ENCODE results near the gene LEMD2.

Gene LEMD2

GRCh38 chr6:33824461-33825154 is 35.7 kb upstream of the LEMD2 start:
- H3K27ac Mint-ChIP-seq = no peak overlapping the region
- peaks cover 32% of the 10 kb centered on the region for H3K27me3 Mint-ChIP-seq
- H3K9me3 Mint-ChIP-seq = no peaks in the 10 kb centered on the region
- H3K36me3 Mint-ChIP-seq (ENCODE audit: low read depth) = no peaks in the 10 kb centered on the region
- H3K4me3 Mint-ChIP-seq = no peak overlapping the region
- intact Hi-C loops (cut with micrococcal nuclease) = no loop called here
- no peaks in the 10 kb centered on the region for H3K4me1 Mint-ChIP-seq (ENCODE audit: low read depth)

- H3K9me3 Mint-ChIP-seq = no peaks in the 10 kb centered on the region
- H3K4me1 Mint-ChIP-seq (ENCODE audit: low read depth) = no peaks in the 10 kb centered on the region
- intact Hi-C loops (cut with micrococcal nuclease) = no loop called here
- H3K27me3 Mint-ChIP-seq = peaks cover 26% of the 10 kb centered on the region
- no peaks in the 10 kb centered on the region for H3K36me3 Mint-ChIP-seq (ENCODE audit: low read depth)
- H3K4me3 Mint-ChIP-seq = no peak overlapping the region
- no peak overlapping the region for H3K27ac Mint-ChIP-seq
Observed at GRCh38 chr6:33823806-33824205, 34.9 kb upstream of the LEMD2 start.

GRCh38 chr6:33822575-33823395 is 33.9 kb upstream of the LEMD2 start:
- intact Hi-C loops (cut with micrococcal nuclease) = no loop called here
- peaks cover 20% of the 10 kb centered on the region for H3K27me3 Mint-ChIP-seq
- H3K4me1 Mint-ChIP-seq (ENCODE audit: low read depth) = no peaks in the 10 kb centered on the region
- H3K4me3 Mint-ChIP-seq = no peak overlapping the region
- no peak overlapping the region for H3K27ac Mint-ChIP-seq
- H3K9me3 Mint-ChIP-seq = no peaks in the 10 kb centered on the region
- H3K36me3 Mint-ChIP-seq (ENCODE audit: low read depth) = no peaks in the 10 kb centered on the region

GRCh38 chr6:33820784-33821520 is 32.0 kb upstream of the LEMD2 start:
- peaks cover 20% of the 10 kb centered on the region for H3K27me3 Mint-ChIP-seq
- H3K4me1 Mint-ChIP-seq (ENCODE audit: low read depth) = no peaks in the 10 kb centered on the region
- no peaks in the 10 kb centered on the region for H3K36me3 Mint-ChIP-seq (ENCODE audit: low read depth)

GRCh38 chr6:33820243-33820642 is 31.3 kb upstream of the LEMD2 start:
- no peaks in the 10 kb centered on the region for H3K9me3 Mint-ChIP-seq
- H3K4me1 Mint-ChIP-seq (ENCODE audit: low read depth) = no peaks in the 10 kb centered on the region
- H3K27ac Mint-ChIP-seq = no peak overlapping the region
- H3K4me3 Mint-ChIP-seq = no peak overlapping the region
- no peaks in the 10 kb centered on the region for H3K36me3 Mint-ChIP-seq (ENCODE audit: low read depth)
- intact Hi-C loops (cut with micrococcal nuclease) = no loop called here
- H3K27me3 Mint-ChIP-seq = peaks cover 25% of the 10 kb centered on the region

More at GRCh38 chr6:33820784-33821520, 32.0 kb upstream of the LEMD2 start:
- H3K4me3 Mint-ChIP-seq = no peak overlapping the region
- H3K9me3 Mint-ChIP-seq = no peaks in the 10 kb centered on the region
- H3K27ac Mint-ChIP-seq = no peak overlapping the region
- intact Hi-C loops (cut with micrococcal nuclease) = no loop called here

GRCh38 chr6:33819021-33819420 is 30.1 kb upstream of the LEMD2 start:
- peaks cover 32% of the 10 kb centered on the region for H3K27me3 Mint-ChIP-seq
- H3K9me3 Mint-ChIP-seq = no peaks in the 10 kb centered on the region

GRCh38 chr6:33818293-33818692 is 29.4 kb upstream of the LEMD2 start:
- Mint-ChIP-seq H3K9me3 (no peaks in the 10 kb centered on the region), H3K27ac (no peak overlapping the region), H3K36me3 (ENCODE audit: low read depth) (no peaks in the 10 kb centered on the region), H3K4me1 (ENCODE audit: low read depth) (no peaks in the 10 kb centered on the region), H3K27me3 (peaks cover 37% of the 10 kb centered on the region), H3K4me3 (no peak overlapping the region)
- intact Hi-C loops (cut with micrococcal nuclease) = no loop called here

More at GRCh38 chr6:33819021-33819420, 30.1 kb upstream of the LEMD2 start:
- Mint-ChIP-seq H3K4me3 (no peak overlapping the region), H3K36me3 (ENCODE audit: low read depth) (no peaks in the 10 kb centered on the region), H3K4me1 (ENCODE audit: low read depth) (no peaks in the 10 kb centered on the region), H3K27ac (no peak overlapping the region)
- intact Hi-C loops (cut with micrococcal nuclease) = no loop called here

GRCh38 chr6:33817489-33817888 is 28.6 kb upstream of the LEMD2 start:
- H3K36me3 Mint-ChIP-seq (ENCODE audit: low read depth) = no peaks in the 10 kb centered on the region
- no peaks in the 10 kb centered on the region for H3K4me1 Mint-ChIP-seq (ENCODE audit: low read depth)
- intact Hi-C loops (cut with micrococcal nuclease) = no loop called here
- H3K4me3 Mint-ChIP-seq = no peak overlapping the region
- no peak overlapping the region for H3K27ac Mint-ChIP-seq
- peaks cover 36% of the 10 kb centered on the region for H3K27me3 Mint-ChIP-seq
- no peaks in the 10 kb centered on the region for H3K9me3 Mint-ChIP-seq

GRCh38 chr6:33816911-33817310 is 28.0 kb upstream of the LEMD2 start:
- H3K4me3 Mint-ChIP-seq = no peak overlapping the region
- H3K4me1 Mint-ChIP-seq (ENCODE audit: low read depth) = no peaks in the 10 kb centered on the region
- H3K27ac Mint-ChIP-seq = no peak overlapping the region
- no peaks in the 10 kb centered on the region for H3K9me3 Mint-ChIP-seq
- H3K27me3 Mint-ChIP-seq = peaks cover 40% of the 10 kb centered on the region
- intact Hi-C loops (cut with micrococcal nuclease) = no loop called here
- H3K36me3 Mint-ChIP-seq (ENCODE audit: low read depth) = no peaks in the 10 kb centered on the region

GRCh38 chr6:33815854-33816253 is 26.9 kb upstream of the LEMD2 start:
- Mint-ChIP-seq H3K27ac (no peak overlapping the region), H3K36me3 (ENCODE audit: low read depth) (no peaks in the 10 kb centered on the region), H3K4me3 (no peak overlapping the region), H3K27me3 (peaks cover 42% of the 10 kb centered on the region), H3K9me3 (no peaks in the 10 kb centered on the region), H3K4me1 (ENCODE audit: low read depth) (no peaks in the 10 kb centered on the region)
- intact Hi-C loops (cut with micrococcal nuclease) = no loop called here

GRCh38 chr6:33813990-33814985 is 25.4 kb upstream of the LEMD2 start:
- Mint-ChIP-seq H3K27me3 (peaks cover 48% of the 10 kb centered on the region), H3K4me1 (ENCODE audit: low read depth) (no peaks in the 10 kb centered on the region), H3K4me3 (no peak overlapping the region), H3K36me3 (ENCODE audit: low read depth) (no peaks in the 10 kb centered on the region), H3K9me3 (no peaks in the 10 kb centered on the region), H3K27ac (no peak overlapping the region)
- intact Hi-C loops (cut with micrococcal nuclease) = no loop called here

- Mint-ChIP-seq H3K36me3 (ENCODE audit: low read depth) (no peaks in the 10 kb centered on the region), H3K9me3 (no peaks in the 10 kb centered on the region), H3K4me3 (no peak overlapping the region), H3K27me3 (peaks cover 57% of the 10 kb centered on the region), H3K27ac (no peak overlapping the region), H3K4me1 (ENCODE audit: low read depth) (no peaks in the 10 kb centered on the region)
- intact Hi-C loops (cut with micrococcal nuclease) = no loop called here
Observed at GRCh38 chr6:33813246-33813904, 24.4 kb upstream of the LEMD2 start.

GRCh38 chr6:33812669-33813068 is 23.7 kb upstream of the LEMD2 start:
- H3K4me1 Mint-ChIP-seq (ENCODE audit: low read depth) = peaks cover 3% of the 10 kb centered on the region
- no peaks in the 10 kb centered on the region for H3K36me3 Mint-ChIP-seq (ENCODE audit: low read depth)
- intact Hi-C loops (cut with micrococcal nuclease) = no loop called here
- peaks cover 64% of the 10 kb centered on the region for H3K27me3 Mint-ChIP-seq
- H3K4me3 Mint-ChIP-seq = no peak overlapping the region
- no peaks in the 10 kb centered on the region for H3K9me3 Mint-ChIP-seq
- H3K27ac Mint-ChIP-seq = no peak overlapping the region

Measured in dendritic cell treated with granulocyte-macrophage colony-stimulating factor and Interleukin-4, amounts not matched to agents 40 ng/mL and 50 ng/mL, for 4 days (primary cell).